GM20000 (cell line): ENCODE results near the gene CREBBP.
A peak's percentile ranks its signal among the peaks of the same experiment; 100 is the strongest.

ENCODE experiments used
- DNase-seq: peaks from one replicate; pipeline ENCODE4 v3.0.0; 2012; ENCODE audit warnings: low spot score
- TF ChIP-seq, protein P1 (sequence below): IDR thresholded peaks from 2 replicates; pipeline ENCODE4 v1.5.1; 2012; ENCODE audit warnings: mild to moderate bottlenecking, control low read depth; ENCODE audit errors: extremely low read depth, missing control alignments

Gene CREBBP

DNA sequence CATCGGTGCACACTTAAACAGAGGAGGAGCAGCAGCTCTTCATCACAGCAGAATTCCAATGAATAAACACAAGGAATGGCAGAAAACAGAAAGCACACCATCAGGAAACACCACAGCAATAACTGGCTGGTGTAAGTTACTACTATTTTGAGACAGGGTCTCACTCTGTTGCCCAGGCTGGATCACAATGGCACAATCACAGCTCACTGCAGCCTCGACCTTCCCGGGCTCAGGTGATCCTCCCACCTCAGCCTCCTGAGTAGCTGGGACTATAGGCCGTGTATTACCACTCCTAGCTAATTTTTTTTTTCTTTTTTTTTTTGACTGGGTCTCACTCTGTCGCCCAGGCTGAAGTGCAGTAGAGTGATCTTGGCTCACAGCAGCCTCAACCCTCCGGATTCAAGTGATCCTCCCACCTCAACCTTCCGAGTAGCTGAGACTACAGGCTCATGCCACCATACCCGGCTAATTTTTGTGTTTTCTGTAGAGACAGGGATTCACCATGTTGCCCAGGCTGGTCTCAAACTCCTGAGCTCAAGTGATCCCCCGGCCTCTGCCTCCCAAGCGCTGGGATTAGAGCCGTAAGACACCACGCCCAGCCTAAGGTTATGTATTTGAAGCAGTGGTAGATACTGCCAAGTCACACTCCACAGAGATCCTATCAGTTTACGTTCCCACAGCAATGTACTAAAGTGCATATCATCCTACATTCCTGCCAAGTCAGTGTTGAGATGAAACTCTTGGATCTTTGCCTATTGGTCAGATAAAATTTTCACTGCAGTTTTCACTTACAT is 183.9 kb downstream of the CREBBP start:
- TF ChIP-seq, protein P1, sequence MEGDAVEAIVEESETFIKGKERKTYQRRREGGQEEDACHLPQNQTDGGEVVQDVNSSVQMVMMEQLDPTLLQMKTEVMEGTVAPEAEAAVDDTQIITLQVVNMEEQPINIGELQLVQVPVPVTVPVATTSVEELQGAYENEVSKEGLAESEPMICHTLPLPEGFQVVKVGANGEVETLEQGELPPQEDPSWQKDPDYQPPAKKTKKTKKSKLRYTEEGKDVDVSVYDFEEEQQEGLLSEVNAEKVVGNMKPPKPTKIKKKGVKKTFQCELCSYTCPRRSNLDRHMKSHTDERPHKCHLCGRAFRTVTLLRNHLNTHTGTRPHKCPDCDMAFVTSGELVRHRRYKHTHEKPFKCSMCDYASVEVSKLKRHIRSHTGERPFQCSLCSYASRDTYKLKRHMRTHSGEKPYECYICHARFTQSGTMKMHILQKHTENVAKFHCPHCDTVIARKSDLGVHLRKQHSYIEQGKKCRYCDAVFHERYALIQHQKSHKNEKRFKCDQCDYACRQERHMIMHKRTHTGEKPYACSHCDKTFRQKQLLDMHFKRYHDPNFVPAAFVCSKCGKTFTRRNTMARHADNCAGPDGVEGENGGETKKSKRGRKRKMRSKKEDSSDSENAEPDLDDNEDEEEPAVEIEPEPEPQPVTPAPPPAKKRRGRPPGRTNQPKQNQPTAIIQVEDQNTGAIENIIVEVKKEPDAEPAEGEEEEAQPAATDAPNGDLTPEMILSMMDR: no peak
- DNase-seq: no peak

DNA sequence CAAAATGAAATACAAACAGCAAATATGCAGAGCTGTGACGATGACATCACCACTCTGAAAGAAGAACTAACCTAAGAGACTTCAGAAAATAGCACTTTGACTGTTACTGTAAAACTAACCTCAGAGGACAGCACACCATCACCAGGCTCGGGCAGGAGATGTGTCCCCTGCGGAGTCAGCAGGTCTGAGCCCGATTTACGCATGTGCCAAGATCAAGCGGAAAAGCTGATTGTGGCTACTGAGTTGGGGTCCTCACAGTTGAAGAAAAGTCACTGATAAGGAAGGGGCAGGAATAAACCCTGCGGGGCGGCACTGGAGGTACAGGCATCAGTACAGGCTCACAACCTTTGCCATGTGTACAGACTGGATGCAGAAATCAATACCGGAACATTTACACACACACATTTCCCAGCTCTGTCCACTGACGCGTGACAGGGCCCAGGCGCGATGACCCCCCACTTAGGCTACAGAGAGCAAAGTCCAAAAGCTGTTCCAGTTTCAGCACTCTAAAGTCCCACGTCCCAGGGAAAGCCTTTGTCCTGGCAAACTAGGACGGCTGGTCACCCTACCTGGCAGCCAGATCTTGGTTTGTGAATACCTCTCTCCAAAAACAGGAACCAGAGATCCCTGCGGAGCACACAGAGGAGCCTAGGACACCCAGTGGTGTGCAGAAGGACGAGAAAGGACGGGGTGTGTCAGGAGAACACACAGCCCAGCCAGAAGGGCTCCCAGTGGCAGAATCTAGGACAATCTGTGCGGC is 184.7 kb downstream of the CREBBP start:
- TF ChIP-seq, protein P1: no peak
- DNase-seq: no peak

DNA sequence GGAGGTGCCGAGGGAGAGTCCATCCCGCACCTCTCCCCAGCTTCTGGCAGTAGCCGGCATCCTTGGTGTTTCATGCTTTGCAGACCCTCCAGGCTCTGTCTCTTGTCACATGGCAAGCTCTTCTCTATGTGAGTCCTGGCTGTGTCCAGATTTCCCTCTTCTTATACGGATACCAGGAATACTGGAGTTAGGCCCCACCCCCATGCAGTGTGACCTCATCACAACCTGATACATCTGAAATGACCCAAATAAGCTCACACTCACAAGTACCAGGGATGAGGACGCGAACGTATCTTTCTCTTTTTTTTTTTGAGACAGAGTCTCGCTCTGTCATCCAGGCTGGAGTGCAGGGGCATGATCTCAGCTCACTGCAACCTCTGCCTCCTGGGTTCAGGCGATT is 186.5 kb downstream of the CREBBP start:
- TF ChIP-seq, protein P1: no peak
- no peak for DNase-seq

DNA sequence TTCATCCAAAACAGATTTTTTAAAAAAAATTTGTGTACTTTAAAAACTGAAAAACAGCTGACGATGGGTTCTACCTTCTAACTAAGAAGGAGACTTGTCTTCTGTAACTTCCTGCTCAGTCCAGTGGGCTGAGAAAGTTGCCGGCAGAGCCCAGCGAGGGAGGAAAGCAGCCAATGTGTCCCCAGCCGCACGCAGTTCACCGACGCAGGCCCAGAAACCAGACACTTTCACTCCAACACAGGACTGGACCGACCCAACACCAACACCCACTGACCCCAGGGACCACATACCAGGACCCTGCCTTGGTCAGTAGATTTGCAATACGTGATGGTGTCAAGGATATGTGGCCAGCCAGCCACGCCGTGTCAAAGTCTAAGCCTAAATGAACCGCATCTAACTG is 188.8 kb downstream of the CREBBP start:
- no peak for DNase-seq
- TF ChIP-seq, protein P1: no peak

DNA sequence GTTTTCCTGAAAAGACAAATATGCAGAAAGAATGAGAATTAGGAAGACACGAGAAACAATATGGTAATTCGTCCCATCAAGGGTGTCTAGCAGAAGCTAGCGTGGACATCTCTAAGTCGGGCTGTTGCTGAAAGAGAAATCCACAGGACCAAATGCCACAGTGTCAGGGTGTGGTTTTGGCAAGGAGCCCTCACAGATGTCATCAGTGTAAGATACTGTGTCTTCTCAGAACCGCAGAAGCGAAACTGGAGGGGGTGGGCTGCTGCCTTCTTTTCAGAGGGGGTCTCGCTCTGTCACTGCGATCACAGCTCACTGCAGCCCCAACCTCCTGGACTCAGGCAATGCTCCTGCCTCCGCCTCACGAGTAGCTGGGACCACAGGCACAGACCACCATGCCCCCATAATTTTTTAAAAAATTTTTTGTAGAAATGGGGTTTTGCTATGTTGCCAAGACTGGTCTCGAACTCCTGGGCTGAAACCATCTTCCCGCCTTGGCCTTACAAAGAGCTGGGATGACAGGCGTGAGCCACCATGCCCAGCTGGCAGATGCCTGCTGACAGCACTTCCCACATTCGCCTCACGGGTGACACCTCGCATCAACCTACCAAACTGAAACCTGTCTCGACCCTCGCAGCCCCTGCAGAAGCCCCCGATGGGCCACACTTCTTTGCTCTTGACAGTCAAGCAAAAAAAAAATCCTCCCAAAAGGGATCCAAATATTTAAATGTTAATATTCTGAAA is 189.4 kb downstream of the CREBBP start:
- DNase-seq: no peak

DNA sequence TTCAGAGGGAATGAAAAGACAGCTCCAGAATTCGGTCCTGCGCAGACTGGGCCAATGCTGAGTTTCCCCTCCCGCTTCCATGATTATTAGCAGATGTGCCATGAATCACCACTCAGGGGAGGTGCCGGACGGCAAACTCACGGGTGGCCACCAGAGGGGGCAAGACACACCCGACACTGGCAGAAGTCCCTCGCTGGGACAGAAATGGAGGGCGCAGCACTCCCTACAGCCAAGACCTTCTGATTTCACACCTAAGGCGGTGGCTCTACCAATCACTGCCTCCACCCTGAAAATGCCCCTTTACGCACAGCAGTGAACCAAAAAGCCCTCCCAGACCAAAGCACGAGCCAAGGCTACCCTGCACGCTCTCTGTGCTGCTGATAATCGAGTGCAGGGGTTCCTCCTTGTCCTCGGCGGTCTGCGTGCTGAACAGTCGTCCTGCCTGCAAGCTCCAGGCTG is 190.0 kb downstream of the CREBBP start:
- peak; percentile 87 for DNase-seq
- TF ChIP-seq, protein P1: peak; percentile 76

More for the DNA sequence above, 189.4 kb downstream of the CREBBP start:
- TF ChIP-seq, protein P1: no peak
